Sigmoid colon (tissue), 4 donors: ENCODE measurements around the gene TMEM52.

ENCODE experiments used
- CTCF ChIP-seq, 4 experiments: fragments of 450-650 bp in 3 of 4; fragments of 200-600 bp in 1 of 4; IDR thresholded peaks; one replicate each; pipeline ENCODE4 v1.5.1; 2016 to 2019; ENCODE audit warnings: antibody characterized with exemption in 4 of 4, mild to moderate bottlenecking in 3 of 4, moderate library complexity in 2 of 4
- POLR2A ChIP-seq, 2 donors: fragments of 450-650 bp; IDR thresholded peaks; one replicate each; pipeline ENCODE4 v1.6.1; 2016; ENCODE audit warnings: antibody characterized with exemption in 2 of 2, mild to moderate bottlenecking in 2 of 2, moderate library complexity in 2 of 2
- POLR2AphosphoS5 ChIP-seq, 4 donors: sonication (generic); formaldehyde crosslinking; IDR thresholded peaks; one replicate each; pipeline ENCODE4 v1.6.1; 2017; ENCODE audit warnings: antibody characterized with exemption in 4 of 4

- TF ChIP-seq CTCF (IDR thresholded peaks at IDR 0.05) (no peak), POLR2A (IDR thresholded peaks at IDR 0.05) (no peak), POLR2AphosphoS5 (IDR thresholded peaks at IDR 0.05) (no peak)
These were observed 40.4 kb upstream of the TMEM52 start for GRCh38 chr1:1959459-1959839.
